Stimulated activated CD4-positive, alpha-beta T cell treated with anti-CD3 and anti-CD28 coated beads, Interleukin-12 subunit alpha, Interleukin-12 subunit beta, amount 100 ng/mL, for 4 hours (primary cell): Measurements from ENCODE around the gene RCAN1.
"Not testable (repeated sequence)": the region's sequence is repeated elsewhere in the genome, so short reads cannot be mapped to it uniquely, and the experiment has no call there.

Experiments
- DNase-seq: peaks from one replicate; pipeline ENCODE4 v3.0.0-alpha.2; 2020

The RCAN1 gene

DNA sequence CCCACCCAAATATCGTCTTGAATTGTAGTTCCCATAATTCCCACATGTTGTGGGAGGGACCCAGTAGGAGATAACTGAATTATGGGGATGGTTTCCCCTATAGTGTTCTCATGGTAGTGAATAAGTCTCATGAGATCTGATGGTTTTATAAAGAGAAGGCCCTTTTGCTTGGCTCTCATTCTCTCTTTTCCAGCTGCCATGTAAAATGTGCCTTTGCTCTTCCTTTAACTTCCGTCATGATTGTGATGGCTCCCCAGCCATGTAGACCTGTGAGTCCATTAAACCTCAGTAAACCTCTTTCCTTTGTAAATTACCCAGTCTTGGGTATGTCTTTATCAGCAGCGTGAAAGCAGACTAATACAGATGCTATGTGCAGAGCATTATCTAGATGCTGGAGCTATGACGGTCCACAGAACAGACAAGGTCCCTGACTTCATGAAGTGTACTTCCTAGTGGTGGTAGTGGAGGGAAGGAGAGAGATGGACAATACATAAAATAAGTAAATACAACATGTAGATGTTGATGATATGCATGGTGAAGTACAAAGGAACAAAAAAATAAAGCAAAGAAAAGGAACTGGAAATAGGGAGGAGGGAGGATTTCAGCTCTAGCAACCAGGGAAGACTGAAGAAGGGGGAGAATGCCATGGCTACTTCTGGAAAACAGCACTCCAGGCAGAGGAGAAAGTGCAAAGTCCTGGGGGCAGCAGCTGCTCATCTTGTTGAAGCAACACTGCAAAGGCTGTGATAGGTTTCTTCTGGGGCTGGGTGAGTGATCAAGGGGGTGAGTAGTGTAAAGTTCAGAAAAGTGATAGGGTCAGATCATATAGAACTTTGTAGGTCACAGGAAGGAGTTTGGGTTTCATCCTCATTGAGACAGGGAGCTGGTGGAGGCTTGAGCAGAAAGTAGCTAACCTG lies 6.8 kb upstream of the RCAN1 start:
- DNase-seq = no peak

DNA sequence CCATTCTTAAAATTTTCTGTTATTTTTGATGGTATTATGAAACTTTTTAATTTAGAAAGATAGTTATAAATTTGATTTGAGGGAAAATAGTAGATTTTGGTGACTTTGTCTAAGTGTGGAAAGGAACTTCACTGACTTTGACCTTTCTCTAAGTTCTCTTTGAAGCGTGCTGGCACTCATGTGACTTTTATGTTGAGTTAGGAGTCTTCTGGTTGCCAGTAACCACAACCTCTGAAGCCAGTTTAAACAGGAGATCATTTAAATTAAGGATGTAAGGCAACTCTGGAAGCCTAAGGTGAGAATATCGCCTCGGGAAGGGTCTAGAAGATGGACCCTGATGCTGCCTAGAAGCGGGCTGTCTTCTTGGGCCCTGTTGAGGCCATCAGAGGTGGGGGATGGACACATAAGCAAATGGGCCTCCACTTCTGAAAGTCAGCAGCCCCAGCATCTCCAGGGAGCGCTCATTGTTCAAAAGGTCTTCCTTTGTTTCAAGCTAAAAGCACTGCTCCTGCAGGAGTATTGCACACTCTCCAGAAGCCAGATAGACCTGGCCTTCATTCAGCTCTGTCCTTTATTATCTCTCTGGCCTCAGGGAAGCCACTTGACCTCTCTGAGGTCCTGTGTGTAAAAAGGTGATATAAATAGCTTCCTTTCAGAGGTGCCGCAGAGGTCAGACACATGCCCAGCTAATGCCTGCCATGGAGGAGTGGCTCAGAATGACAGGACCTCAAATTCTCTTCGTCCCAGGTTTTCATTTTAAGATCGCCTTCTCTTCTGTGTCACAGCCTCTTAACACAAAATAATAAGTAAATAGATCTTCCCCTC lies 5.1 kb upstream of the RCAN1 start:
- DNase-seq = no peak

DNA sequence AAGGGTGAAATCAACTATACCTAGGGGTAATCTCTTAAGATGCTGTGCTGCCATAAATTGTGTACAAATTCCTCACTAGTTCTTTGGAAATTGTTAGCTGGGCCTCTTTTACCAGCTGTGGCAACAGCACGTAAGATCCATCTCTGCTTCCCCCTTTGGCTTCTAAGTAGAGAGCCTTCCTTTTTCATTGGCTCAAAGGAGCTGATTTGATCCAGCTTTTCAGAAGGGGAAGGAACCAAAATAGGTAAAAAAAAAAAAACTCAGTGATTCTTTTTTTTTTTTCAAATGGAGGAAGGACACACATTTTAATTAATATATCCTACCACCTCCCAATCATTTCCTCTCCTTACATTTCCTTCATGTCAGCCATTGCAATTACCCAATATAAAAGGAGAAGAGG lies 4.0 kb upstream of the RCAN1 start:
- no peak for DNase-seq

- DNase-seq = no peak
Observed at GRCh38 chr21:34617753-34618339, 2.9 kb upstream of the RCAN1 start.

DNA sequence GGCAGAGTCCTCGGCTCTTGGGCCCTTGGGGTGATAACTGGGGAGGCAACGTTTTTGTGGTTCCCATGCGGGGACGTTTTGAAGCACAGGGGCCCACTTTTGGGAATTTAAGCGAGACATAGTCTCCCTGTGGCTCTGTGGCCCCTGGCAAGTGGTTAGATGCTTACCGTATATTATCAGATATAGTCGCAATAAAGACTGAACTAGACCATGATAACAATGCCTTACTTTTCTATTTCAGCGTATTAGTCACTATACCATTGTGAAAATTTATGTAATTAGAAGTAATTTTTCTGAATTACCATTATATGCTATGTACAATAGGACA lies 538 bp upstream of the RCAN1 start:
- no peak for DNase-seq

DNA sequence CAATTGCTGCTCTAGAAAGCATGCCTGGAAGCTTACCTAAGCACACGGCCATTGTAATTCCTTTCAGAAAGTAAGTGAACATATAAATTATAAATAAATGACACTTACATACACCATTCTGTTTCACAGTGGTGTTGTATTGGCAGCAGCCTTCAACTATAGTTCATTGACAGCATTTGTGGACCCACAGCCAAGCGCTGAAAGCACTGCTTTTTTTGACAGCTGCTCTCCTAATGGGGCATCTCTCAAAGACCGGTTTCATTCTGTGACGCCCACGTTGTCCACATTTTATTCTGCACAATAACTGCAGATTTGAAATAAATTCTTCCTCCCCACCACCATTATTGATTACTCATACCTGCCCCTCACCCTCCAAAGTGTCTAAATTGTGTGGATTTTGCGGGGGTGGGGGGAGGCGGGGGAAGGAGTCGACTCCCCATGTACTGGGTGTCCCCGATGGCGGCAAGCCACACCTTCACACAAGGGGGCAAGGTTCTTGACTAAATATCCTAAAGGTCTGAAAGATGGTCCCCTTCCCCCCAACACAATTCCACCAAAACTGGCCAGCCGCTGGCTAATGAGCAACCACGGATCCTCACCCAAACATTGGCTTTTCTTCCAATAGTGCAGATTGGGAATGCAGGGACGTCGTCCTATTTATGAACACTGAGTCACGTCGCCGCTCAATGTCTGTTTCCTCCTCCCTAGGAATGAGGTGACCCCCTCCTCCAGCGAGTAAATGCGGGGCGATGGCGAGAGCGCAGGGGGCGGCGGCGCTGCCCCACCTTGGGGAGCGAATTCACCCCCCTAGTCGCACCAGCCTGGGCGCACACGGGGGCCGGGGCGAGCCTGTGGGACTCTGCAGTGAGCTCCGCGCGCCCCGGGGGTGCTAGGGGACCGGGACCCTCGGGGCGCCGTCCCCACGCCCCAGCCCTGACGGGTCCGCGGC lies 960 bp downstream of the RCAN1 start:
- DNase-seq = no peak

- no peak for DNase-seq
Observed at GRCh38 chr21:34612557-34612956, 2.4 kb downstream of the RCAN1 start.

DNA sequence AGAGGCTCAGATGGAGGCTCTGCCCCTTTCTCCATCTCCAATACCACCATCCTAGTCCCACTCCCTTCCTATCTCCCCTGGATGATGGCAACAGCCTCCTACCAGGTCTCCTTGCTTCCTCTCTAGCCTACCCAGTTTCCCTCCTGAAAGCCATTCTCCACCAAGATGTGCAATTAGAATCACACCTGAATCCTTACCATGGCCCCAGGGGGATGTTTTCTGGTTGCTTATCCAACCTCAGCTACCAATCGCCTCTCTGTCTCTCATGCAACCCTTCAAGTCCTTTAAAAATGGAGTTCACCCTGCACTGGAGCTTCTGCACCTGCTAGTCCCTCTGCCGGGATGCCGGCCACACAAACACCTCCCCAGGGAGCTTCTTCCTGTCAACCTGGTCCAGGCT lies 2.9 kb downstream of the RCAN1 start:
- no peak for DNase-seq

- DNase-seq = no peak
Observed at GRCh38 chr21:34611528-34611927, 3.4 kb downstream of the RCAN1 start.

DNA sequence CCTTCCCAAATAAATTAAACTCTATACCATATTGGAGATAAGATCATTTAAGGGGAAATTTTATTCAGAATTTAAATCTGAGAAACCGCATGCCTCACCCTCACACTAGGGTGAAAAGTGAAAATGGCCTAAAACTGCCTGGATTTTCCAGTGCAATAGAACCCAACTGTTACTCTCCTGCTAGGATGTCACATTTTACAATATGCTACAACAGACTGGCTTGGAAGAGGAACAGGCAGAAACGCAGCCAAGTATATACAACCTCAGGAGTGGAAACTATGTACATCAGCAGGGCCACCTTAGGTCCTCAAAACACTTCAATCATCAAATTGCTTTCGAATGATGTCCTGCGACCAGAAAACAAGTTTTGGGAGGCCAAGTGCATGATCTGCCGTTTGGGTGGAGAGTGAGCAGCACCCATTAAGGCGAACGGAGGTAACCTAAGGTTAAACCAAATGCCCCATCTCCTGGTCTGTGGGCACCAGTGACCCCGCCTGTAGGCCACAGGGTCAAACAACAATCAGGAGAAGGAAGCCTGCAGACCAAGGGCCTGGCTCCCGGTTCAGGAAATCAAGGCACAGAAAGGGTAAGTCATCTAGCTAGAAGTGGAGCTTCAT lies 4.9 kb downstream of the RCAN1 start:
- no peak for DNase-seq

DNA sequence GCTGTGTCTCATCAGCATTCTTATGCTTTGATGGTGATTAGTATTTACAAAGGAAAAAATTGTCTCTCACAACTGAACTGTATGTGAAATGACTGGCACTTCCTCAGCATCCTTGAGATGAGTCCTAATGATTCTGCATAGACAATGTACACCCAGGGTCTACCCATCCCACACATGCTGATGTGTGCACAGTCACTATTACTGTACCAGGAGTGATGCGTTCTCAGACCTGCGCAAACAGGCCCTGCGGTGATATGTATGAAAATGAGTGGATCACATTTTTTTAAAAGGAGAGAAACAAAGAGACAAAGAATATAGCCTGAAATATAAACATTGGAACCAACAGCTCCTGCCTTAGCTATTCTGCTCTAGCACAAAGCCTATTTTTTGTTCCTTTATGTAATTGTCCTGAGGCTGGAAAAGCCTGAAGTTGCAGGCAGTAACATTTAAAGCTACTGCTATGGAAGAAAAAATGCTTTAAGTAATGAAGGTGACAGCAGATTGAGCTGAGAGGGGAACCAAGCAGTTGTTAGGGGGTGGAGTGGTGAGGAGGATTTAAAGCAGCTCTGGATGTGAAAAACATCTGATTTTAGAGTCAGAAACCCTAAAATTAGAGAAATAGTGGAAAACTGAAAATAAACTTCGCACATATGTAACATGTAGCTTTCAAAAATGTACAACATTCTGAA lies 5.5 kb downstream of the RCAN1 start:
- DNase-seq = no peak

- not testable (repeated sequence) for DNase-seq
Observed at GRCh38 chr21:34607376-34607775, 7.5 kb downstream of the RCAN1 start.

DNA sequence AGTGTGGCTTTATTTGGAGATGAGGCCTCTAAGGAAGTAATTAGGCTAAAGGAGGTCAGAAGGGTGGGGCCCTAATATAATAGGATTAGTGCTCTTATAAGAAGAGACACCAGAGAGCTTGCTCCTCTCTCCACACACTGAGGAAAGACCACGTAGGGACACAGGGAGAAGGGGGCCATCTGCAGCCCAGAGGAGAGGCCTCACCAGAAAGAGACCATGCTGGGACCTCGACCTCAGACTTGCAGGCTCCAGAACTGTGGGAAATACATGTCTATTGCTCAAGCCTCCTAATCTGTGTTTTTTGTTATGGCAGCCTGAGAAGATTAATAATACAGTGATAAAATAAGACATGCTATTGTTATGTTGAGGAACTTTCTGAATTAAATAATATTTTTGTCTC lies 8.3 kb downstream of the RCAN1 start:
- no peak for DNase-seq

- no peak for DNase-seq
Observed at GRCh38 chr21:34606051-34606450, 8.9 kb downstream of the RCAN1 start.

- not testable (repeated sequence) for DNase-seq
Observed at GRCh38 chr21:34604956-34605355, 10.0 kb downstream of the RCAN1 start.

DNA sequence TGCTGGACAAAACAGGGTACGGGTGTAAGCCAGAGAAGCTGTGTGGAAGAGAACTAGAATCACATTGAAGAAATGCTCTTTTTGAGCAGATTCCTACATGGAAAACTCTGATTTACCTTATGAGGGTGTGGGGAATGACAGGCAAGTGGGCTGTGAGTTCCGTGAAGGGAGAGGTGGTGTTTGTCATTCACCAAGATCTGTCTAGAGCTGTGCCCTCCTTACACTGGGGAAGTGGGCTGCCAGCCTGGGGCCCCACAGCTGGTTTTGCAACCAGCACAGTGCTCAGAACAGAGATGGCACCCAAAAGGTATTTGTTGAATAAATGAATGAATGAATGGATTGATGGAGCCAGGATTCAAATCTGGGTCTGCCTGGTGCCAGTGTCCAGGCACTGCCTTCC lies 10.4 kb downstream of the RCAN1 start:
- DNase-seq = no peak

- no peak for DNase-seq
Observed at GRCh38 chr21:34603710-34604057, 11.2 kb downstream of the RCAN1 start.

DNA sequence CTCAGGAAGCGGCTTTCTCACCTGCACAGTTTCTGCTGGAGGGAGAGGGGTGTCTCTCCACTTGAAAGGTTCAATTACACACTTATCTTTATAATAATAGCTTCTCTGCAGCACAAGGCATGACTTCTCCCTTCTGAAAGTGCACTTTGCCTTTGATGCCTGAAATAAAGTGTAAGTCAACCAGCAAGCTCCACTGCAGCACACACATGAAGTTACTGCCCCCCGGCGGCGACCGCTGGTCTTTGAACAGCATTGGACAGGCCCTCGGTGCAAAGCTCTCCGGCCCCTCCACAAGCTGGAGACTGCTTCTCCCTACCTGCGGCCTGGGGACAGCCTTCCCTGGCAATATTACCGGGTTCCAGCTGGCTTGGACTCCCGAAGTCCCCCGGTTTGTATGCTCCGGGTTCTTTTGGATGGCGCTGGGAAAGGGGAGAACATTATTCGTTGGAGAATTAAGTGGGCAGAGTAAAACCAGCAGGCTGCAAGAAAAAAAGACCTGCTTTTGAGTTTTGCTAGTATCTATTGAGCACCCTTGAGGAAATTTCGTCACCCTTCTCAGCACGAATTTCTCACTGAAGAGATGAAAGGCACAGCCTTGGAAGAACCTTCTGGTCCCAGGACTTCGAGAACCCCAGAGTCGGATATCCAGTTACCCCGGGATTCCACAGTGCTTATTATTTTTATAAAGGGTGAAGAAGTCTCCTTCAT lies 11.8 kb downstream of the RCAN1 start:
- peak; percentile 65 for DNase-seq

DNA sequence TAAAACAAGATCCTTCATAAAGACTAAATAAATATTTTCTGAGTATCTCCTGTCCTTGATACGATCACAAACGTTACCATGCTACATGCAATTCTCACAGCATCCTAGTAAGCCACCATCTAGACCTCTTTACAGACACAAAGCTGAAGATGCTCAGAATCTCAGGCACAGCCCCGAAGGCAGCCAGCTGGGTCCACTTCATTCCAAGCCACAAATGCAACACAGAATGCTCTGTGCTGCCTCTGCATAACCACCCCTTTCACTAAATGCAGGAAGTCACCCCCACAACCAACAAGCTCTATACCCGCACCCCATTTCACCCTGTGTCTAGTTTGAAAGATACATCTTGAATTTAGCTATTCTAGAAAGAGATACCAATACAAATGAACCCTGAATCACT lies 12.9 kb downstream of the RCAN1 start:
- DNase-seq = no peak

DNA sequence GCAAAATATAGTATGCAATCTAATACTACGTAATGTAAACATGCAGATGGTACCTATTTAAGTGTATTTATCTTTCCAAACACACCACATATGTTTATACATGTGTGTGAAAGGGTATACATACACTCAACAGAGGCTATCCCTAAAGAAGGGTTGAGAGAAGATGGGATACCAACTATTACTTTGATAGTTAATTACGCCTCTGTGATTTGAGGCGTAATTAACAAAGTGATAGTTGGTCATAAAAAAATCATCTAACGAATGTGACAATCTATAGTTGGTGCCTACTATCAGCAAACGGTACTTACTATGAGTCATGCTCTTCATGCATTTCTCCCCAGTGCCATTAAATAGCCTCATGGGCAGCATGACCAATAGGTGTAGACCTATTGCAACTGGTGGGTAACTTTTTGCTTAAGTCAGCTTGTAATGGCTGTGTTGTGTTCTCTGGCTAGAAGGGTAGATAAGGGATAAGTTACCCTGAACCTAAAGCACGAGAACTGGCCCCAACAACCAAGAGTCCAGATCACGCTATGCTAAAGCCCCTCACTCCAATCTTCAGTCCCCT lies 15.3 kb downstream of the RCAN1 start:
- no peak for DNase-seq

- no peak for DNase-seq
Observed at GRCh38 chr21:34598931-34599400, 15.9 kb downstream of the RCAN1 start.
